K562 (cell line): Measurements from ENCODE around the gene SFSWAP. TPM values are rescaled to one million over a fixed set of nuclear protein-coding genes. Genes with fewer than 3 reads are reported as not detected.

Source experiments
- ARHGAP35 ChIP-seq: fragments of 450-650 bp; IDR thresholded peaks from 2 replicates; pipeline ENCODE4 v1.6.1; 2018; ENCODE audit not compliant: partially characterized antibody
- ARNT ChIP-seq, 2 experiments: fragments of 450-650 bp; IDR thresholded peaks; 2 replicates each; pipeline ENCODE4 v1.6.1; 2016; ENCODE audit warnings: mild to moderate bottlenecking in 1 of 2
- CREB1 ChIP-seq, 2 experiments: sonication (generic) in 1 of 2; formaldehyde crosslinking in 1 of 2; IDR thresholded peaks; 2 replicates each; pipeline versions ENCODE4 v1.6.1 to v1.8.0; 2012 to 2022; ENCODE audit warnings: inconsistent platforms in 1 of 2, mild to moderate bottlenecking in 1 of 2, missing genetic modification reagents in 1 of 2, moderate library complexity in 1 of 2
- CSDE1 ChIP-seq, 2 experiments: fragments of 450-650 bp; IDR thresholded peaks; 2 replicates each; pipeline ENCODE4 v1.6.1; 2016; ENCODE audit warnings: mild to moderate bottlenecking in 1 of 2
- DMBX1 ChIP-seq: fragments of 250-450 bp; sonication (Bioruptor Pico); IDR thresholded peaks from 2 replicates; pipeline ENCODE4 v1.8.0; 2022; ENCODE audit warnings: inconsistent platforms, mild to moderate bottlenecking, moderate library complexity, borderline replicate concordance
- E4F1 ChIP-seq: fragments of 250-450 bp; sonication (Bioruptor Pico); IDR thresholded peaks from 2 replicates; pipeline ENCODE4 v1.5.0; 2021; ENCODE audit warnings: mild to moderate bottlenecking, borderline replicate concordance
- FOXA1 ChIP-seq: fragments of 450-650 bp; IDR thresholded peaks from 2 replicates; pipeline ENCODE4 v1.6.1; 2016; ENCODE audit warnings: mild to moderate bottlenecking, borderline replicate concordance
- KDM4B ChIP-seq, 2 experiments: fragments of 450-650 bp in 1 of 2; sonication (generic) in 1 of 2; IDR thresholded peaks; 2 replicates each; pipeline ENCODE4 v1.6.1; 2016 to 2017; ENCODE audit warnings: borderline replicate concordance in 2 of 2, antibody characterized with exemption in 1 of 2, low read depth in 1 of 2, mild to moderate bottlenecking in 1 of 2
- KLF10 ChIP-seq: fragments of 250-450 bp; sonication (Bioruptor Pico); IDR thresholded peaks from 2 replicates; pipeline ENCODE4 v1.6.1; 2021; ENCODE audit warnings: matching md5 sums
- LARP7 ChIP-seq: fragments of 450-650 bp; IDR thresholded peaks from 2 replicates; pipeline ENCODE4 v1.6.1; 2016
- PBX2 ChIP-seq, 2 experiments: IDR thresholded peaks in 1 of 2; conservative IDR thresholded peaks in 1 of 2; 2 replicates each; pipeline ENCODE4 v1.6.1; 2016; ENCODE audit warnings: low read depth in 2 of 2, mild to moderate bottlenecking in 1 of 2, missing compliant biosample characterization in 1 of 2, missing genetic modification characterization in 1 of 2, moderate library complexity in 1 of 2
- PHB ChIP-seq: fragments of 250-450 bp; sonication (Bioruptor Pico); IDR thresholded peaks from 2 replicates; pipeline ENCODE4 v1.5.0; 2021
- PURB ChIP-seq: sonication (generic); formaldehyde crosslinking; IDR thresholded peaks from 2 replicates; pipeline ENCODE4 v1.9.0; 2021; ENCODE audit warnings: low read depth, mild to moderate bottlenecking, missing genetic modification reagents
- RBM22 ChIP-seq: fragments of 200-400 bp; formaldehyde crosslinking; IDR thresholded peaks from 2 replicates; pipeline ENCODE4 v1.6.1; 2018; ENCODE audit warnings: low read length, low read depth; ENCODE audit not compliant: poor library complexity, severe bottlenecking
- SAP30 ChIP-seq: fragments of 200-600 bp; sonication (generic); IDR thresholded peaks from 2 replicates; pipeline ENCODE4 v1.6.1; 2012; ENCODE audit warnings: borderline replicate concordance, low read depth, mild to moderate bottlenecking, moderate library complexity, low read length, control low read depth, inconsistent platforms; ENCODE audit not compliant: insufficient read depth, poor library complexity, severe bottlenecking
- SMARCC2 ChIP-seq: fragments of 450-650 bp; IDR thresholded peaks from 2 replicates; pipeline ENCODE4 v1.6.1; 2017; ENCODE audit warnings: antibody characterized with exemption, moderate library complexity, mild to moderate bottlenecking, low read depth
- SMC3 ChIP-seq: conservative IDR thresholded peaks from 2 replicates; pipeline ENCODE4 v1.6.1; 2011; ENCODE audit warnings: low read depth, low read length, improper control_type of control experiment; ENCODE audit not compliant: insufficient read depth
- U2AF1 ChIP-seq: fragments of 200-400 bp; formaldehyde crosslinking; optimal IDR thresholded peaks from 2 replicates; pipeline ENCODE3; 2017; ENCODE audit warnings: mild to moderate bottlenecking, low read depth, low read length, moderate library complexity
- ZBTB8A ChIP-seq: fragments of 450-650 bp; IDR thresholded peaks from 2 replicates; pipeline ENCODE4 v1.6.1; 2018; ENCODE audit warnings: mild to moderate bottlenecking, moderate library complexity; ENCODE audit not compliant: partially characterized antibody
- ZNF197 ChIP-seq: fragments of 200-800 bp; sonication (Bioruptor generic); IDR thresholded peaks from 2 replicates; pipeline ENCODE4 v1.6.1; 2016; ENCODE audit warnings: low read depth, missing genetic modification characterization, missing compliant biosample characterization
- ZNF41 ChIP-seq: fragments of 250-450 bp; sonication (Bioruptor Pico); conservative IDR thresholded peaks from 2 replicates; pipeline ENCODE4 v1.4.0; 2020; ENCODE audit warnings: mild to moderate bottlenecking
- ZNF431 ChIP-seq: sonication (generic); formaldehyde crosslinking; IDR thresholded peaks from 2 replicates; pipeline ENCODE4 v1.8.0; 2022; ENCODE audit warnings: mild to moderate bottlenecking, missing genetic modification reagents
- polyA plus RNA-seq, 8 experiments: library from polyadenylated mRNA; depleted of rRNA in 4 of 8; stranded (reverse) in 5 of 8; unstranded in 3 of 8; fragments of >200 nt; fragmentation: Nextera tagmentation in 2 of 8; fragmentation: Illumina TruSeq in 1 of 8; extraction: Ambion mirVana in 2 of 8; extraction: Trizol in 1 of 8; gene quantifications; 2 replicates each; pipeline versions ENCODE4 v1.2.1 to v1.2.3, GENCODE V29; 2011 to 2014; ENCODE audit warnings: inconsistent platforms in 1 of 8, missing spikeins in 1 of 8
- total RNA-seq, 7 experiments: library from RNA; depleted of rRNA in 6 of 7; stranded (reverse); fragments of >200 nt in 6 of 7; fragmentation: Illumina TruSeq in 2 of 7; extraction: Trizol in 2 of 7; gene quantifications; 2 replicates each; pipeline versions ENCODE4 v1.2.1 to v1.2.3, GENCODE V29; 2011 to 2021; ENCODE audit warnings: low replicate concordance in 1 of 7

SFSWAP gene
- total and polyA plus RNA-seq, 9 of the 15 experiments (the other 6 are each of a cell fraction or from before 2014, with no cell fraction given), result 2.4 to 60.4 (median 32.6) TPM

- TF ChIP-seq ZNF41 (CRISPR knock-in tag), result no peak
- no peak for TF ChIP-seq E4F1 (CRISPR knock-in tag)
- TF ChIP-seq FOXA1, result no peak
- TF ChIP-seq DMBX1 (CRISPR knock-in tag), result no peak
- no peak for TF ChIP-seq PURB (CRISPR knock-in tag)
- TF ChIP-seq CREB1 (IDR thresholded peaks at IDR 0.05), result peak; percentile 58
- peak; percentile 78; the same call in 1 of the 2 replicates for TF ChIP-seq CREB1 (CRISPR knock-in tag; IDR thresholded peaks at IDR 0.05)
- TF ChIP-seq ARHGAP35, result no peak
- peak; percentile 77; the same call in 1 of the 2 replicates for TF ChIP-seq ZNF197
- no peak for TF ChIP-seq ZBTB8A
- TF ChIP-seq RBM22, result no peak
- no peak for TF ChIP-seq PHB
- TF ChIP-seq PBX2 (CRISPR knock-in tag; IDR thresholded peaks at IDR 0.05; ENCODE audit: low read depth), result no peak; the same call in 1 of the 2 replicates
- TF ChIP-seq PBX2 (tag; conservative IDR thresholded peaks at IDR 0.05; ENCODE audit: low read depth), result no peak
- peak; percentile 70; the same call in 1 of the 2 replicates for TF ChIP-seq LARP7
- TF ChIP-seq U2AF1, result peak; percentile 36
- TF ChIP-seq ARNT (IDR thresholded peaks at IDR 0.05), result no peak
- peak; percentile 65 for TF ChIP-seq SAP30
- peak; percentile 58 for TF ChIP-seq ZNF431 (CRISPR knock-in tag)
- 0 out of 2 replicates have a peak, but pooled peaks have one; percentile 2 for TF ChIP-seq SMC3
- TF ChIP-seq KDM4B (IDR thresholded peaks at IDR 0.05; ENCODE audit: borderline replicate concordance in 2 of 2, low read depth in 1 of 2), result peak in 1 of 2 experiments; percentile 97; a peak in 2 of 4 replicates
- TF ChIP-seq SMARCC2, result no peak
- TF ChIP-seq CSDE1 (IDR thresholded peaks at IDR 0.05), result peak in 1 of 2 experiments; percentile 94; a peak in 2 of 4 replicates
- no peak for TF ChIP-seq KLF10
Observed at GRCh38 chr12:131710464-131711457, at the start of gene SFSWAP (continued).
